PFSK-1 (cell line): Measurements from ENCODE around the gene GADD45GIP1.
A peak's percentile ranks its signal among the peaks of the same experiment; 100 is the strongest.

Experiments
- FOXP2 ChIP-seq: optimal IDR thresholded peaks from 2 replicates; pipeline ENCODE3; 2011; ENCODE audit warnings: borderline replicate concordance, control low read depth, inconsistent platforms; ENCODE audit not compliant: insufficient read depth; ENCODE audit errors: extremely low read length, extremely low read depth
- POLR2AphosphoS5 ChIP-seq: IDR thresholded peaks from 2 replicates; pipeline ENCODE4 v1.6.1; 2012; ENCODE audit warnings: low read depth, mild to moderate bottlenecking, control low read depth, low read length, moderate library complexity
- SIN3A ChIP-seq: IDR thresholded peaks from 2 replicates; pipeline ENCODE4 v1.6.1; 2012; ENCODE audit warnings: mild to moderate bottlenecking, low read length, moderate library complexity, borderline replicate concordance; ENCODE audit not compliant: insufficient read depth
- TAF1 ChIP-seq: IDR thresholded peaks from 2 replicates; pipeline ENCODE4 v1.6.1; 2012; ENCODE audit warnings: low read length, control low read depth, borderline replicate concordance; ENCODE audit not compliant: insufficient read depth
- TF ChIP-seq, protein P1 (sequence below), 2 experiments: IDR thresholded peaks; 2 replicates each; pipeline versions ENCODE4 v1.6.1 to v1.8.0; 2011 to 2012; ENCODE audit warnings: low read depth in 2 of 2, low read length in 2 of 2, control low read depth in 1 of 2, inconsistent platforms in 1 of 2, mild to moderate bottlenecking in 1 of 2, moderate library complexity in 1 of 2; ENCODE audit not compliant: insufficient read depth in 1 of 2

GADD45GIP1 gene

DNA sequence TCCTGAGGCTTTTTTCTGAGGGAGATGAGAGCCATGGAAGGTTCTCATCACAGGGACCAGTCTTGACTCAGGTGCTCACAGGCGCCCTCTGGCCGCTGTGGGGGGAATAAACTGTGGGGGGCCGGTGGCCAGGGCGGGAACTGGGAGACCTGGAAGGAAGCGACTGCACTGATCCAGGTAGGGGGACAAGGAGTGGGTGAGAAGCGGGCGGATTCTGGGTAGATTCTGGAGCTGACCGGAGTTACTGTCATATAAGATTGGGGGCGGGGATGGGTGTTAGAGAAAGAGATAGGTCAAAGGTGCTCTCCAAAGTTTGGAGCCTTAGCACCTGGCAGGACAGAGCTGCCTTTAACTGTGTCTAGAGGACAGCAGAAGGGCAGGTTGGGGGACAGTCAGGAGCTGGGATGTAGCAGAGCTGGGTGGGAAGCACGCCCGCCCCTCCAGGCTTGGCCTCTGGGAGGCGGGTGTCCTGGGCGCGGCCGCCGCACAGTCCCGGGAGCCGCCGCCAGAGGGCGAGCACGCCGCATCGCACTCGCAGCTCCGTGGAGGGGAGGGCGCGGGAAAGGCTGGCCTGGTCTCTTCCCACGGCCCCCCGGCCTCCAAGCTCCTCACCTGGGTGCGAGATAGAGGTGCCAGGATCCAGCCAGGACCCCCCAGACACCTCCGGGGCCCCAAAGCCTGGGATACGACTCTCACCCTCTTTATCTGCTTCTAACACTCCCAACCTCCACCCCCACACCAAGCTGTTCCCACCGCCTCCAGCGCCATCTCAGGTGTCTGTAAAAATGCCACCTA lies 8.2 kb upstream of the GADD45GIP1 start:
- no peak for TF ChIP-seq TAF1
- TF ChIP-seq POLR2AphosphoS5: no peak
- peak; percentile 87 for TF ChIP-seq FOXP2

DNA sequence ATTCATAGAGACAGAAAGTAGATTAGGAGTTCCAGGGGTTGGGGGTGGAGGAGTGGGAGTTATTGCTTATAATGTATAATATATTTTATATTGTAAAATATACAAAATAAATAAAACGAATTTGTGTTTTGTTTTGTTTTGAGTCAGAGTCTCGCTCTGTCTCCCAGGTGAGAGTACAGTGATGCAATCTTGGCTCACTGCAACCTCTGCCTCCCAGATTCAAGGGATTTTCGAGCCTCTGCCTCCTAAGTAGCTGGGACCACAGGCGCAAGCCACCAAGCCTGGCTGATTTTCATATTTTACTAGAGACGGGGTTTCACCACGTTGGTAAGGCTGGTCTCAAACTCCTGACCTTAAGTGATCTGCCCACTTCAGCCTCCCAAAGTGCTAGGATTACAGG lies 2.5 kb upstream of the GADD45GIP1 start:
- no peak for TF ChIP-seq TAF1
- no peak for TF ChIP-seq SIN3A
- no peak for TF ChIP-seq POLR2AphosphoS5
- no peak for TF ChIP-seq FOXP2
- TF ChIP-seq, protein P1, sequence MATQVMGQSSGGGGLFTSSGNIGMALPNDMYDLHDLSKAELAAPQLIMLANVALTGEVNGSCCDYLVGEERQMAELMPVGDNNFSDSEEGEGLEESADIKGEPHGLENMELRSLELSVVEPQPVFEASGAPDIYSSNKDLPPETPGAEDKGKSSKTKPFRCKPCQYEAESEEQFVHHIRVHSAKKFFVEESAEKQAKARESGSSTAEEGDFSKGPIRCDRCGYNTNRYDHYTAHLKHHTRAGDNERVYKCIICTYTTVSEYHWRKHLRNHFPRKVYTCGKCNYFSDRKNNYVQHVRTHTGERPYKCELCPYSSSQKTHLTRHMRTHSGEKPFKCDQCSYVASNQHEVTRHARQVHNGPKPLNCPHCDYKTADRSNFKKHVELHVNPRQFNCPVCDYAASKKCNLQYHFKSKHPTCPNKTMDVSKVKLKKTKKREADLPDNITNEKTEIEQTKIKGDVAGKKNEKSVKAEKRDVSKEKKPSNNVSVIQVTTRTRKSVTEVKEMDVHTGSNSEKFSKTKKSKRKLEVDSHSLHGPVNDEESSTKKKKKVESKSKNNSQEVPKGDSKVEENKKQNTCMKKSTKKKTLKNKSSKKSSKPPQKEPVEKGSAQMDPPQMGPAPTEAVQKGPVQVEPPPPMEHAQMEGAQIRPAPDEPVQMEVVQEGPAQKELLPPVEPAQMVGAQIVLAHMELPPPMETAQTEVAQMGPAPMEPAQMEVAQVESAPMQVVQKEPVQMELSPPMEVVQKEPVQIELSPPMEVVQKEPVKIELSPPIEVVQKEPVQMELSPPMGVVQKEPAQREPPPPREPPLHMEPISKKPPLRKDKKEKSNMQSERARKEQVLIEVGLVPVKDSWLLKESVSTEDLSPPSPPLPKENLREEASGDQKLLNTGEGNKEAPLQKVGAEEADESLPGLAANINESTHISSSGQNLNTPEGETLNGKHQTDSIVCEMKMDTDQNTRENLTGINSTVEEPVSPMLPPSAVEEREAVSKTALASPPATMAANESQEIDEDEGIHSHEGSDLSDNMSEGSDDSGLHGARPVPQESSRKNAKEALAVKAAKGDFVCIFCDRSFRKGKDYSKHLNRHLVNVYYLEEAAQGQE (IDR thresholded peaks at IDR 0.05; ENCODE audit: insufficient read depth in 1 of 2, low read depth in 2 of 2, low read length in 2 of 2): no peak

DNA sequence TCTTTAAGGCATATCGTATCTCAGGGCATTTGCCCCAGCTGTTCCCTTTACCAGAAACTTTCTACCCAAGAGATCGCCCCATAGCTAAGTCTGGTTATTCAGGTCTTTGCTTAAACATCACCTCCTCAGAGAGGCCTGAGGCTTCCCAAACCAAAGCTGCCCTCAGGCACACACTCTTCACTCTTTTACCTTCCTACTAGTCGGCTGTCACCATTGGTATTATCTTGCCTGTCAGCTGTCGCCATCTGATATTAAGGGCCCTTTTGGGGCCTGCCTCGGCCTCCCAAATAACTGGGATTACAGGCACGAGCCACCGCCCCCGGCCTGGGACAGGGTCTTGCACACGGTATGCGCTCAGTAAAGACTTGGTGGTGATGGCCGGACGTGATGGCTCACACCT lies 1.0 kb downstream of the GADD45GIP1 start:
- TF ChIP-seq FOXP2: no peak

DNA sequence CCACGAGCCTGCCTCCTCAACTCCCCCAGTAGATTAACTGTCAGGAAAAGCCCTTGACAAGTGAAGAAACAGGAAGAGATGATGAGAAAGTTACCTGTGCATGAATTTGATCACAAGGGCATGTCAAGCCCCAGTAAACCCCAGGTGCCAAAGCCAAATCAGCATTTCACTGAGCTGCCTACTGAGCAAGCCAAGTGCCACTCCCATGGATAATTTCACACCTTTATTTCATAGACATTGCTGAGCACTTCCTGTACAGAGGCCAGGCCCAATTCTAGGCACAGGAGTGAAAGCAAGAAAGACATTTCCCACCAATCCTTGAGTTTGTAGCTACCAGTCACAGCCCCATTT lies 2.4 kb downstream of the GADD45GIP1 start:
- TF ChIP-seq TAF1 (no peak), SIN3A (no peak), POLR2AphosphoS5 (no peak), FOXP2 (no peak)
- TF ChIP-seq, protein P1 (IDR thresholded peaks at IDR 0.05; ENCODE audit: insufficient read depth in 1 of 2, low read depth in 2 of 2, low read length in 2 of 2): no peak

DNA sequence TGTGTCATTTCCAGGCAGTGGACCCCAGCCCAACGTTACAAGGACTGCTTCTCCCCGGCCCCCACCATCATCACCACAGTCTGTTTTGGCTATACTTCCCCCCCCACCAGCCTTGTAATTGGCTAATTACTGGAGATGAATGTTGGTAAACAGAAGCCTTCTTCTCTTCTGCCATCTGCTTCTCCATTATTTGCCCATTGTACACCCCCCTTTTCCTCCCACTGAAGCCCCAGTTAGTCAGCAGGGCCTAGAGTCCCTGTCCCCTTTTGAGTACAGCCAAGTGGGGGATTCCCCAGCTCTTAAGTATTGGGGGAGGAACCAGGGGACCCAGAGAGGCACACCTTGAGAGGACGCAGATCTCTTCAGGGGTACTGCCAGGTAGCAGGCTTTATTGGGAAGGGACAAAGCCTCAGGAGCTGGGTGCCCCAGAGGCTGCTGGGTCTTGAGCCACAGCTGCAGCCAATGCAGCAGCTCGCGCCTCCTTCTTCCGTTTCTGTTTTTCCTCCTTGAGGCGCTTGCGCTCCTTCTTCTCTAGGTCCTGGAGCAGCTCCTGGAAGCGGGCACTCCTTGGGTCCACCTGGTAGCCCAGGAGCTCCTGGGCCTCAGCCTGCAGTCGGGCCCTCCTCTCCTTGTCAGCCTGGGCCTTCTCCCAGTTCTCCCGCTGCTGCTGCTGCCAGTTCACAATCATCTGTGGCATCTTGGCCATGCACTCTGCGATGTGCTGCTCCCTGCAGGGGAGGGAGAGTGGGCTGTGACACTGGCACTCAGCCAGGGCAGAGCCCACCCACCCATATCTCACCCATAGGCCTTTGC lies 3.0 kb downstream of the GADD45GIP1 start:
- peak; percentile 48 for TF ChIP-seq POLR2AphosphoS5
- TF ChIP-seq, protein P1 (IDR thresholded peaks at IDR 0.05; ENCODE audit: insufficient read depth in 1 of 2, low read depth in 2 of 2, low read length in 2 of 2): no peak

DNA sequence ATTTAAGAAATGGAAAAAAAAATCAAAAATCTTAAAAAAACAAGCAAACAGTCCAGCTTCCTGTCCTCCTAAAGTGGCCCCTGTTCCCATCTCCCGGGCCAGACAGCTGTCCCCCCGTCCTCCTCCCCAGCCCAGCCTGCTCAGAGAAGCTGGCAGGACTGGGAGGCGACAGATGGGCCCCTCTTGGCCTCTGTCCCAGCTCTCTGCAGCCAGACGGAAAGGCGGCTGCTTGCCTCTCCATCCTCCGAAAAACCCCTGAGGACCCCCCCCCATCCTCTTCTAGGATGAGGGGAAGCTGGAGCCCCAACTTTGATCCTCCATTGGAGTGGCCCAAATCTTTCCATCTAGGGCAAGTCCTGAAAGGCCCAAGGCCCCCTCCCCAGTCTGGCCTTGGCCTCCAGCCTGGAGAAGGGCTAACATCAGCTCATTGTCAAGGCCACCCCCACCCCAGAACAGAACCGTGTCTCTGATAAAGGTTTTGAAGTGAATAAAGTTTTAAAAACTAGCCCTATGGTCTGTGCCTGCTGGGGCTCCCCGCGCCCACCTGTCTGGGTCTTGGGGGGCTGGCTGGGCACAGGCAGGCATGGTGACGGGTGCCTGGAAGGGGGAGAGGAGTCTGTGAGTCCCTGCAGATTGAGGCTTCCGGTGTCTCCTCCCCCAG lies 3.8 kb downstream of the GADD45GIP1 start:
- TF ChIP-seq POLR2AphosphoS5: peak; percentile 25; the same call in 1 of the 2 replicates
- no peak for TF ChIP-seq SIN3A
